GM21360 (cell line): ENCODE results near the gene ZCCHC9.

ENCODE experiments used
- ATAC-seq: cut with Tn5 transposase; IDR thresholded peaks from one replicate; pipeline ENCODE4 v1.9.1; 2021; ENCODE audit warnings: mild to moderate bottlenecking, moderate library complexity; ENCODE audit not compliant: unreplicated experiment

Gene ZCCHC9

DNA sequence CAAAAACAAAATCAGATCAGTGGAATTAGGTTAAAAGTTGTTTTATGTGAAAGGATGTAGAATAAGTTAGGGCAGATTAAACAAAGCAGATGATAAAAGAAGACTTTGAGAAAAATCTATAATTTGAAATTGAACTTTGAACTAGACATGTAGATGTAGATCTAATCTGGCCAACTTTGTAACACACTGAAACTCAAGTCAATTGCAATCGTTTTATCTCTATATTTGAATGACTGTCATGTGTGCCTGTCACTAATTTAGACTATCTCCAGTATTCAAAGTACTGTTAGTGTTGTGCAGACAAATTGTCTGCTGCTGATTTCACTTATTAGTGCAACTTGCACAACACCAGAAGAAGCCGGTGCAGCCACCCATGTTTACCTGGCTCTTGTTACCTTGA, 52.7 kb downstream of the ZCCHC9 start:
- no peak for ATAC-seq

DNA sequence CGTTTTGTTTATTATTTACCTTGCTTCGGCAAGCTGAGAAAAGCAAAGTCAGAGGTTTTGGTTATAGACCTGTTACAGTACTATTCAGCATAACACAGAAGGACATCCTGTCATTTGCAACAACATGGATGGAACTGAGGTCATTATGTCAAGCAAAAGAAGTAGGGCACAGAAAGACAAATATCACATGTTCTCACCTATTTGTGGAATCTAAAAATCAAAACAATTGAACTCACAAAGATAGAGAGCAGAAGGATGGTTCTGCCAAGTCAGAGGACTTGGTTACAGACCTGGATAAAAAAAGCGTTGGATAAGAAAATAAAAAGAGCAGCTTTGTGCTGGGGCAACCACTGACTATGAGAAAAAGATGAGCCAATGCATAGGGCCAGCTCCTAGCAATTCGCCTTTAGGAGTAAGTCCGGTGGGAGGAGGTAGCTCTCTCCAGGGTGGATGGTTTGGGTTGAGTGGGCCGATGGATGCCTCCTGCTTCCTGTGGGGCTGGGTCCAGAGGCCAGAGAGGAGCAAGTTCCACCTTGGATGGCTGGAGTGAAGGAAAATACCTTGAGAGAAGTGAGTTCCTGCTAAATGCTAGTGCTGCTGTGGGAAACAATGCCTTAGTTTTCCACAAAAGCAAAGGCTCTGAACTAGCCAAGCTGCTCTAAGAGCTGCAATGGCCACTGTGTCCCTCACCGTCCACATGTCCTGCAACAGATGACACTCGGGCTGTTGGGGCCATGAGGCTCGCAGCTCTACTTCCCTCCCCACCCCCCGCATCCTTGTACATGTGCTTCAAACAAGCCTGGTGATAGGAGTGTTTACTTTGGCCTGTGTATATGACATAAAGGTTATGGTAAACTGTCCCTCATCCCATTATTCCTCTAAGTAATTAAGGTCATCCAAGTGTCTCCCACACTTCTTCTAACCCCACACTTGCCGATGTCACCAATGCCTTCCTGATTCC, 54.2 kb downstream of the ZCCHC9 start:
- no peak for ATAC-seq

DNA sequence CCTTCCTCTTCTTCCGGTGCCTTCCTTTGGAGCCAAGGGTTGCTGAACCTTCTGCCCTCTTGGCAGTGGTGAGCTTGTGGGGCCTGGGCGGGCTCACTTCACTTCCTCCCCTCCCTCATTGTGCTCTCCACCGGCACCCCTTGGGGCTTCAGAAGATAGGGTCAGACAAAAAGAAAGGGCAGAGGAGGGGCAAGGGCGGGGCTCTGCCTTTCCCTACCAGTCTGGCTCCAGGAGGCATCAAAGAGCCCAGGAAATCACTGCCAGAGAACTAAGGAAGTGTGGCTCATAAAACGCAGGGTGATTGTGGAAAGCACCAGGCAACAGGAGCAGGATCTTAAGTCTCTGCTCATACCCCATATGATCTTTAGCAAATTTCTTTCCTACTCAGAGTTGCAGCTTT, 57.7 kb downstream of the ZCCHC9 start:
- no peak for ATAC-seq

- no peak for ATAC-seq
Measured at GRCh38 chr5:81359881-81360280, 58.5 kb downstream of the ZCCHC9 start.

DNA sequence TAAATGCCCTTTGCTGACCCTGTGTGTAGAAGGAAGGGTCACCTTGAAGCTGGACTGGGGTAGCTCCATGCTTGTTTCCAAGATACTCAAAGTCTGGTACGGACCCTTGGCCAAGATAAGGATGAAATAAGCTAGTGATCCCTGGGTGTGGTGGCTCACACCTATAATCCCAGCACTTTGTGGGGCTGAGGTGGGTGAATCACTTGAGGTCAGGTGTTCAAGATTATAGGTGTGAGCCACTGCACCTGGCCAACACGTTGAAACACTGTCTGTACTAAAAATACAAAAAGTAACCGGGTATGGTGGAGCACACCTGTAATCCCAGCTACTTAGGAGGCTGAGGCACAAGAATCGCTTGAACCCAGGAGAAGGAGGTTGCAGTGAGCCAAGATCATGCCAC, 59.3 kb downstream of the ZCCHC9 start:
- no peak for ATAC-seq

GRCh38 chr5:81361600-81361999, 60.2 kb downstream of the ZCCHC9 start:
- ATAC-seq: no peak
